ENCODE measurements around the gene BCAR3.
"Not testable (repeated sequence)": the region's sequence is repeated elsewhere in the genome, so short reads cannot be mapped to it uniquely, and the experiment has no call there.

The BCAR3 gene

DNA sequence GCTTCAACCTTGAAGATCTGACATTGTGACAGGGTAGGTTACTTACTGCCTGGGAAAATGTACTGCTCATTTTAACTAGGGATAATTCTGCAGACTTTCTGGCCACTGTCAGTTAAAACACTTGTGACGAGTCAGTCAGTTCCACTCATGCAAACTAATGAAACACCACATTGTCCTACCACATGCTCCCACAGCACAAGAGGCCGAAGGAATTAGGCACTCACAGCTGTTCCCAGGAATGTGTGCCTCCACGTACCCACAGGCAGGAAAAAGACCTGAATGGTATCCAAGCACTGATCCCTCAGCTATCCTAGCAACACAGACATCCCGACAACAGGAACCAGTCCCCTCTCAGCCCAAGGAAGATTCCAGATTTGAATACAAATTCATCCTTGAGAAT lies 12.3 kb downstream of the BCAR3 start:
- ATAC-seq (no peak), DNase-seq (no peak)
- Mint-ChIP-seq H3K4me1 (no peaks in the 10 kb centered on the region), H3K4me3 (no peak overlapping the region), H3K27me3 (no peaks in the 10 kb centered on the region), H3K9me3 (no peaks in the 10 kb centered on the region), H3K27ac (no peak overlapping the region)

DNA sequence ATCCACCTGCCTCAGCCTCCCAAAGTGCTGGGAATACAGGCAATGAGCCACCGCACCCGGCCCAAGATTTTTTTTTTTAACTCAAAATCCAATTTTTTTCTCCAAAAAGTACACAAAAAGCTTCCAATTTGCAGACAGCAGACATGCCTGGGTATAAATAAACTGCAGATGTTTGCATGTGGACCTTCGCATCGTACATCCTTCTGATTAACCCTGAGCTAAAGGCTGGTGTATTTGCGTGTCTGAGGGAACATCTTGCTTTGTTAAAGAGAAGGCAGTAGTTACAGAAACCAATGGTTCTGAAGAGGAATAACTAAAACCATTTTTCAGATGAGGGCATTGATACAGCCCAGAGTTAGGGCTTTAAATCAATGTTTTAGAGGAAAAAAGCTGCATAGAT lies 12.7 kb downstream of the BCAR3 start:
- no peak overlapping the region for H3K27ac Mint-ChIP-seq
- ATAC-seq (no peak), DNase-seq (no peak)
- H3K4me3 Mint-ChIP-seq: no peak overlapping the region
- H3K27me3 Mint-ChIP-seq: no peaks in the 10 kb centered on the region
- no peaks in the 10 kb centered on the region for H3K9me3 Mint-ChIP-seq
- H3K4me1 Mint-ChIP-seq: no peaks in the 10 kb centered on the region

DNA sequence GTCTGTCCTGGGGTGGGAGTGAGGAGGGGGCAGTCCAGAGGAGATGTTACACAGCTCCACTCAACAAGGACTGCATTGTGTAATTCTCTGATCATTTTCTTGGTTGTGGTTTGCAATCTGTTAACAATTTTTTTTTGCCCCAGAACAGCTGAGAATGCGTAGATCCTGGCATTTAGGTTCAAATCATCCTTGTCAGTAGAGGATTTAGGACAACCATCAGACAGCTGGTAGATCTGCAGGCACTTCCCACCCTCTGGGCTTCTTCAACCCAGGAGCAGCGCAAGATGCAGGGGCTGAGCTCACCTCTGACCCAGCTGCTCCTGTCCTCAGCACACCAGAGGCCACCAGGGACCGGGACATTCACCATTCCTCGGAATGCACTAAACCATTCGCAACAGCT lies 13.5 kb downstream of the BCAR3 start:
- no peaks in the 10 kb centered on the region for H3K9me3 Mint-ChIP-seq
- peaks cover 4% of the 10 kb centered on the region for H3K27me3 Mint-ChIP-seq

DNA sequence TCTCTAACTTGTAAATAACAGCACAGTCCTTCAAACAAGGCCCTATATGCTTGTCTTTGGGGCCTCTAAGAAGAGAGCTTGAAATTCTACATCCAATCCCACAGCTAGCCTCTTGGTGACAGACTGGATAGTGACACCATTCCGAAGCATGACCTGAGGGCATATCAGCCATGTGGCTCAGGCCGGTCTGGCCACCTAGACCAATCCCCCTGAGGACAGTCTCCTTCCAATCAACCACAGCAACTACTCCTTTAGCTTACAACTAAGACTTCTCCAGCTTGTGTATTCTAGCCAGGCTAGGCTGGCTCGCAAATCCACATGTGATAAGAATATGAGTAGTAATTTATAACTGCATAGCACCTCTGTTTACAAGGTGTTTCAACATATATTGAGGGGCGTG lies 14.0 kb downstream of the BCAR3 start:
- no peak for ATAC-seq
- H3K4me1 Mint-ChIP-seq: no peaks in the 10 kb centered on the region
- peaks cover 9% of the 10 kb centered on the region for H3K27me3 Mint-ChIP-seq
- no peak overlapping the region for H3K4me3 Mint-ChIP-seq
- H3K27ac Mint-ChIP-seq: no peak overlapping the region
- H3K9me3 Mint-ChIP-seq: no peaks in the 10 kb centered on the region
- no peak for DNase-seq

More for the DNA sequence above, 13.5 kb downstream of the BCAR3 start:
- DNase-seq: no peak
- Mint-ChIP-seq H3K4me1 (no peaks in the 10 kb centered on the region), H3K27ac (no peak overlapping the region), H3K4me3 (no peak overlapping the region)
- ATAC-seq: no peak

DNA sequence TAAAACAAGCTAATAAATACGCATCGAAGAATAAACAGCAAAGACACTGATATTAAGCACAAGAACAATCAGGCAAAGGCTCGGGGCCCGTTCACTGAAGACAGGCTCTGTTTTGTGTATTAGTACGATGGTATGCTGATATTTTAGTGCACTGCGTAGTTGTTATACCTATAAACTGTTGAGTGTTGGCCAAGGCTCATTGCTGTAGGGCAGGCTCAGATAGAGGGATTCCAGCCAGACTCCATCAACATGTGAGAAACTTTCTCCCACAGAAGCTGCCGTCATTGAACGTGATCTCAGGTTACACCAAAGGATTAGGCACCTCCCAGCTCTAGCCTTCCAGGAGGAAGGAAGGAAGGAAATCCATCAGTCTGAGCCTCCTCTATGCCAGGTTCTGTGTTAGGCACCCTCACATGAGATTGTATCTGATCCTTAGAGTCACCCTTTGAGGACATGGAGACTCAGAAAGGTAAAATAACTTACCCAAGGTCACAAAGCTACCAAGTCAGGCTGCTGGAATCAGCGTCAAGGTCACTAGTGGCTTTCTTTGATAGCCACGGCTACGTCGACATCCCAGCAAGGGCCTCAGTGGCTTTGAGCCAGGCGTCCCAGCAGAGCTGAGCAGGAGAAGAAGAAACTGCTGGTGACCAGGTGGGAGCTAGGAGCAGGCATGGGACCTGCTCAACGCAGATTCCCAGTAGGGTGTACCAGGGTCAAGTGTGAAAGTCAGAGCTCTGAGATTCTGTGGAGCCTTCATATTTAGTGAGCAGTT lies 14.8 kb downstream of the BCAR3 start:
- H3K27ac Mint-ChIP-seq: no peak overlapping the region
- DNase-seq (no peak), ATAC-seq (no peak)
- peaks cover 14% of the 10 kb centered on the region for H3K27me3 Mint-ChIP-seq
- no peaks in the 10 kb centered on the region for H3K9me3 Mint-ChIP-seq
- H3K4me3 Mint-ChIP-seq: no peak overlapping the region
- H3K4me1 Mint-ChIP-seq: no peaks in the 10 kb centered on the region

DNA sequence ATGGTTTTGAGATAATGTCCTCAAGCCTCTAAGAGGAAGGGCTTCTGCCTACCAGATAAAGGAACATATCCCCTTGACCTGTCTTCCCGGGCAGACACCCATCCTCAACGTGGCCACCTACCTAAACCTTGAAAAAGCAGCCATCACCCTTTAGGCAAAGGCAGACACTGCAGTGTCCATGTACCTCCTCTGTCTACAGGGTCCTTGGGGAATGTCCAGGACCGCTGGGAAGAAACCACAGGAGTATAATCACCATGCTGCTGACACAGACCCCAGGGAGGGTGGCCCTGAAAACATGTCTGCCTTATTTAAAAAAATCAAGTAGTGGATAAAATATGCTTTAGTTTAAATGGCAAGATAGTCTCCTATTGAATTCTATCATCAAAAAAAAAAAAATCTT lies 16.6 kb downstream of the BCAR3 start:
- ATAC-seq (no peak), DNase-seq (no peak)
- Mint-ChIP-seq H3K9me3 (no peaks in the 10 kb centered on the region), H3K4me1 (no peaks in the 10 kb centered on the region), H3K27ac (no peak overlapping the region), H3K4me3 (no peak overlapping the region), H3K27me3 (peaks cover 17% of the 10 kb centered on the region)

DNA sequence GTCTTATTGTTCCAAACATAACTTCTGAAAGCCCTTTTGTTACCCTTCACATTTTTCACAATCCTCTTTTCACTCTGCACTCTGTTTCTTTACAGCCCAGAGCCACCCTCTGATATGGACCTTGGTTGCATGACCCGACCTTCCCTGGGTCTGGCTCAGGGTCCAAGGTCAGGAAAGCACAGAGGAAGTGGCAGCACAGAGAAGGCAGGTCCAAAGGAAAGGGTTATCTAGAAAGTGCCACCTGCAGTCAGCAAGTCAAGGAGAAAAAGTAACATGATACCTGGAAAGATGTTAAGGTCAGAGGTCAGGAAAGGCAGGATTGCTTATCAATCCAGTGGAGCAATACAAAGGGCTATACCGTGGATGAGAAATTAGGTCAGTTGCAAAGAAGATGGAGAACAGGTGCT lies 18.4 kb downstream of the BCAR3 start:
- H3K27ac Mint-ChIP-seq: no peak overlapping the region

DNA sequence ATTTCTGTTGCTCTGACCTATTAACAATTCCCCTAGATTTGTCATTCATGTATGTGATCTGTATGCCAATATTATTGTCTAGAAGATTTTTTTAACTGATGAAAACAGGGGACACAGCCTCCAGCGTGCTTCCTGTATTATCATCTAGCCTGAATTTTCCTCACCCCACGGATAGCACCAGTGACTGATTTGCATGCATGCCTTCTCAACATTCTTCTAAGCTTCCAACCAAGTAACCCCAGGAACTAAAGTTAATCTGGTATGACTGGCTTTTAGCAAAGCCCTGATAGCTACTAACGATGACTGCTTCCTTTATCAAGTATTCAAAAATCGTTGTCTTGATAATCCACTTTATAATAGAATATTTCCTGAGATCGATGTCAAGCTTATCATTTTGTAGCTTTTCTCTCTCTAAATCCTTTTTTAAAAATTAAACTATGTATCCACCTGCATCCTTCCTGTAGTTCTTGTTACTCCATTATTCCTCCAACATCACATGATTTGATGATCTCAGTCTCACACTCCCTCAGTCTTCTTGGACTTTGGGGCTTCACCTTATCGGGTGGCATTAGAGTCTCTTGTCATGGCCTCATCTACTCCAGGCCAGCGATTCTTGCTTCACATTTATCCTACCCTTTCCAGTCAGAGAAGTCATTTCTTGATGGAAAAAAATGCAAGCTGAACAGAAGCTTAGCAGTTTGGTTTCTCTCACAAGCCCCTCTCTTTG lies 19.0 kb downstream of the BCAR3 start:
- H3K4me1 Mint-ChIP-seq: no peaks in the 10 kb centered on the region
- no peak overlapping the region for H3K27ac Mint-ChIP-seq
- no peak for DNase-seq
- no peaks in the 10 kb centered on the region for H3K9me3 Mint-ChIP-seq
- no peak overlapping the region for H3K4me3 Mint-ChIP-seq
- ATAC-seq: no peak
- peaks cover 20% of the 10 kb centered on the region for H3K27me3 Mint-ChIP-seq

More for the DNA sequence above, 18.4 kb downstream of the BCAR3 start:
- no peak for ATAC-seq
- peaks cover 20% of the 10 kb centered on the region for H3K27me3 Mint-ChIP-seq
- DNase-seq: no peak
- no peaks in the 10 kb centered on the region for H3K9me3 Mint-ChIP-seq
- no peaks in the 10 kb centered on the region for H3K4me1 Mint-ChIP-seq
- H3K4me3 Mint-ChIP-seq: no peak overlapping the region

DNA sequence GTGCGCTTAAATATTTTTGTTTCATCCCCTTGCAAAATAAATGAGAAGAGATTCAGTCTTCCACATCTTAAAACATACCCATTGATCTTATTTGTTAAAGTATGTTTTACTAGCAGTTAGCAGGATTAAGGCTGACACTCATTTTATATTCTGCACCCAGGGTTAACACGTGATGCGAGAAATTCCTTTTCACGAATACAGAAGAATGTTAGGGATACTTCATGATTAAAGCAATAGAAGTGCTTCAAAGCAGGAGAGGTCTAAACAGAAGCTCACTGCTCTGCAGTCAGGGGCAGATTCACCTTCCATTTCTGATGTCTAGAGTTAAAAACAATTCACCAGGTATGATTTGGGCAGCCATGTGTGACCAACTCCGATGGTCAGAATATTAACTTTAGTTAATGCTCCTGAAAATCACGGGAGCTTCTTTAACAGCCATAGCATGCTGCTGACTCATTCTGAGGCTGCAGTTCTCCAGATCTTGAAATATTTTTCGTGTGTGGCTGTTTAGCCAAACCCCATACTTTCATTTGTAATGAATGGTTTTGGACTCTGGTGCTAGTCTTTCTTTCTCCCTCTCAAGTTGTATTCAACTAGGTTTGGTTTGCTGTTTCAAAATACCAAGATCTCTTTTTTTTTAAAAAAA lies 19.7 kb downstream of the BCAR3 start:
- H3K9me3 Mint-ChIP-seq: no peaks in the 10 kb centered on the region
- no peak overlapping the region for H3K27ac Mint-ChIP-seq
- no peaks in the 10 kb centered on the region for H3K4me1 Mint-ChIP-seq
- peaks cover 20% of the 10 kb centered on the region for H3K27me3 Mint-ChIP-seq
- DNase-seq: no peak
- no peak for ATAC-seq
- no peak overlapping the region for H3K4me3 Mint-ChIP-seq

DNA sequence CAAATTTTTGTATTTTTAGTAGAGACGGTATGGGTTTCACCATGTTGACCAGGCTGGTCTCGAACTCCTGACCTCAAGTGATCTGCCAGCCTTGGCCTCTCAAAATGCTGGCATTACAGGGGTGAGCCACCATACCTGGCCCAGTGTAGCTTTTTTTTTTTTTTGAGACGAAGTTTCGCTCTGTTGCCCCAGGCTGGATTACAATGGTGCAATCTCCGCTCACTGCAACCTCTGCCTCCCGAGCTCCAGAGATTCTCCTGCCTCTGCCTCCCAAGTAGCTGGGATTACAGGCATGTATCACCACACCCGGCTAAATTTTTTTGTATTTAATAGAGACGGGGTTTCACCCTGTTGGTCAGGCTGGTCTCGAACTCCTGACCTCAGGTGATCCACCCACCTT lies 20.3 kb downstream of the BCAR3 start:
- H3K4me3 Mint-ChIP-seq, H3K4me1 Mint-ChIP-seq, DNase-seq, H3K9me3 Mint-ChIP-seq, H3K27ac Mint-ChIP-seq, ATAC-seq: not testable (repeated sequence)
- H3K27me3 Mint-ChIP-seq: peaks cover 20% of the 10 kb centered on the region

DNA sequence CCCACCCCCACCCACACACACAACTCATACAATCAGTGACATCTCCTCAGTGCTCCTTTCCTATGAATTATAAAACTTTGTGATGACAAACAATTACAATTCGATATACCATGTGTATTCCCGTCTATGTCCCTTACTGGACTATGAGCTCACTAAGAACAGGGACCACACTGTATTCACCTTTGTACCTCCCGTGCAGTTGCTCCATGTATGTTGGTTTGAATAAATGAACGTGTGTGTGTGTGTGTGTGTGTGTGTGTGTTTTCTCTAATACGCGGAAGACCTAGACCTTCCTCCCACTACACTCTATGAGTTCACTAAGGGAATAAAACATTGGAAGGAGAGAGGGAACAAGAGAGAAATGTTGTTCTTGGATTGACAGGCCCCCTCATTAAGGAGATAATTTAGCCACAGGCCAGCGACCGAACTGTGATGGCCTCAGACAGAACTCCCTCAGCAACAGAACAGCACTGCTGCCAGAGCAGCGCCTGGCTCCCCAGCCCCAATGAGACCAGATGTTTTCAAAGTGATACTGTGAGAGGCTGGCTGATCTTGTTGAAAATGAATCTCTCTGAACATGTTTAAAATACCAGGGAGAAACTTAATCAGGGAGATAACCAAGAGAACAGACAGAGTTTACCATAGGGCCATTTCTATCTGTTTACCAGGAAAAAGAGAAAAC lies 21.7 kb downstream of the BCAR3 start:
- ATAC-seq (no peak), DNase-seq (no peak)
- Mint-ChIP-seq H3K4me3 (no peak overlapping the region), H3K27me3 (peaks cover 20% of the 10 kb centered on the region), H3K4me1 (no peaks in the 10 kb centered on the region), H3K9me3 (no peaks in the 10 kb centered on the region), H3K27ac (no peak overlapping the region)

DNA sequence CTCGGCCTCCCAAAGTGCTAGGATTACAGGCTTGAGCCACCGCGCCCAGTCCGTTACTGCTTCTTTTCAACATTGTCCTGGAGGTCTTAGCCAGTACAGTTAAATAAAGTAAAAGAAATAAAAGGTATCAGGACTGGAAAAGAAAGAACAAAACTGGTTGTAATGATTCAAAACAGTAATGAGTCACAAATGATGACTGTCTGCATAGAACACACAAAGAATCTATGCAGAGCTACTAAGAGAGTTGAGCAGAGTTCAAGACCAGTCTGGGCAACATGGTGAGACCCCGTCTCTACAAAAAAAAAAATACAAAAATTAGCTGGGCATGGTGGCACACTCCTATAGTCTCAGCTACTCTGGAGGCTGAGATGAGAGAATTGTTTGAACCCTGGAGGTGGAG lies 23.4 kb downstream of the BCAR3 start:
- no peak for ATAC-seq
- Mint-ChIP-seq H3K4me1 (no peaks in the 10 kb centered on the region), H3K27ac (no peak overlapping the region), H3K27me3 (peaks cover 17% of the 10 kb centered on the region), H3K4me3 (no peak overlapping the region), H3K9me3 (no peaks in the 10 kb centered on the region)
- no peak for DNase-seq

DNA sequence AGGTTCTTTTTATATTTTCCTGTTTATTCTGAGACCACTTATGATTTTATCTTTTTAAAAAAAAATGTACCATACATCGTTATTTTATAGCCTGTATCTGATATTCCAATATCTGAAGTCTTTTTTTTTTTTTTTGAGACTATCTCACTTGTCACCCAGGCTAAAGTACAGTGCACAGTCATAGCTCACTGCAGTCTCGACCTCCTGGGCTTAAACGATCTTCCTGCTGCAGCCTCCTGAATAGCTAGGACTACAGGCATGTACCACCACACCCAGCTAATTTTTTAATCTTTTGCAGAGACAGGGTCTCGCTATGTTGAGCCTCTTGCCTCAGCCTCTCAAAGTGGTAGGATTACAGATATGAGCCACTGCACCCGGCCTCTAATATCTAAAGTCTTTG lies 25.1 kb downstream of the BCAR3 start:
- Mint-ChIP-seq H3K9me3 (no peaks in the 10 kb centered on the region), H3K4me3 (no peak overlapping the region), H3K4me1 (no peaks in the 10 kb centered on the region), H3K27me3 (peaks cover 6% of the 10 kb centered on the region), H3K27ac (no peak overlapping the region)
- DNase-seq: no peak
- no peak for ATAC-seq

DNA sequence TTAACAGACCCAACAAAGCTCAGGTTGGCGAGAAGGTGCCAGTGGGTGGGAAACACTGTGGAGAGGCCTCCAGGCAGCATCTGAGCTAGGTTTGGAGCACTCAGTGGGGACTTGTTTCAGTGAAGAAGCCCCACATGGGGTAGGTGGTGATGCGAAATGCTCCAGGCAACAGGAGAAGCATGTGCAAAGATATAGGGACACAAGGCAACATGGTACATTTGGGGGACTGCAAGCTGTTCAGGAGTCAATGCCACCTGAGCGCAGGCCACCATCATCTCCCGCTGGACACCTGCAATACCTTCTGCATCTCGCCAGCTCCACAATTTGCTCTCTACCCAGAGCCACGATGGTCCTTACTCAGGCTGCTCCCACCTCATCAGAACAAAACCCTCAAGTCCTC lies 28.0 kb downstream of the BCAR3 start:
- DNase-seq (no peak), ATAC-seq (no peak)
- H3K4me3 Mint-ChIP-seq: no peak overlapping the region
- H3K4me1 Mint-ChIP-seq: no peaks in the 10 kb centered on the region
- H3K27me3 Mint-ChIP-seq: peaks cover 9% of the 10 kb centered on the region
- H3K27ac Mint-ChIP-seq: no peak overlapping the region
- no peaks in the 10 kb centered on the region for H3K9me3 Mint-ChIP-seq

DNA sequence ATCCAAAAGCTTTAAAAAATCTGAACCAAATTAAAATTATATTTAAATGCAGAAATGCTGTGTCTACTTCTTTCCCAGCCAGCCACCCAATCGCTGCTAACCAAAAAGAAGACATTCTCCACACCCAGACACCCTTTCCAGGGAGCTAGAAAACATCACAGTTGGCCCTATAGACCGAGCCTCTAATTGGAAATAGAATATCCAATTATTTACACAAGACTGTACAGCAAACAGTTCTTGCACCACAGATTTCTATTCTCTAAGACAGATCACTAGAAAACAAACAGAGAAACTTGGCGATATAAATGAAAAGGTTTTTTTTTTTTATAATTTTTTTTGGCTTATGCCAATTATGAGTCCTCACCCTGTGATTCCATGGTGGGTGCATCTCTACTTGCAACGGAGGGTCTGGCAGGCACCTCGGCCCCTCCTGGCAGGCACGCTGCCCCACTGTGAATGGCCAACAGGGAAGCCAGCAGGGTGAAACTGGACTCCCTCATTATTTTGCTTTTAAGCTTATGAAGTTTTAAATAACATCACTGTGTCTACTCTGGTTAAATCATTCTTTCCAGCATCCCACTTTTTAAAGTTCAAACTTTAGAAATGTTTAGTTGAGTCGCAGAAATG lies 29.2 kb downstream of the BCAR3 start:
- no peak for ATAC-seq
- no peaks in the 10 kb centered on the region for H3K9me3 Mint-ChIP-seq
- no peak for DNase-seq
- no peak overlapping the region for H3K27ac Mint-ChIP-seq
- H3K27me3 Mint-ChIP-seq: peaks cover 9% of the 10 kb centered on the region
- H3K4me1 Mint-ChIP-seq: no peaks in the 10 kb centered on the region
- no peak overlapping the region for H3K4me3 Mint-ChIP-seq
